ENCODE data around the gene EPB41L2. TPM values are rescaled to one million over a fixed set of nuclear protein-coding genes. Genes with fewer than 3 reads are reported as not detected.

The EPB41L2 gene
- total RNA-seq, 1 experiment from 2014 or later: 91.7 TPM

DNA sequence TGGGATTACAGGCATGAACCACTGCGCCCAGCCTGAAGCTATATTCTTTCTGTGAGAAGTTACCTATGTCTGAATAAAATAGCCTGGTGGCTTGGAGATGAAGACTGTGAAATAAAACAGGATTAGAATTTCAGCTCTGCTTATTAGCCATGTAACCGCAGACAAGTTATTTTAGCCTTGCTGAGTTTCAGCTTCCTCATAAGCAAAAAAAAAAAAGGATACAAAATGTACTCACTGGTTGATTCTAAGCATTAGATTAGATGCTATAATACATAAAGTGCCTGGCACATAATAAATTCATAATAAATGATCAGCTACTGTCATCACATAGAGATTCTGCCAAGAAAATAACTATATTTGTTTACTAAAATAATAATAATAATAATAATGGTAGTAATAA is 98.8 kb downstream of the EPB41L2 start:
- intact Hi-C loops (cut with micrococcal nuclease; ENCODE audit: unreplicated experiment): no loop called here
- Histone ChIP-seq H3K4me3 (ENCODE audit: low read depth, low read length) (no peak overlapping the region), H3K36me3 (ENCODE audit: control insufficient read depth, insufficient read depth, low read length) (no peaks in the 10 kb centered on the region), H3K9me3 (no peaks in the 10 kb centered on the region), H3K27me3 (replicated peaks; ENCODE audit: control insufficient read depth, insufficient read depth, low read length) (no peaks in the 10 kb centered on the region), H3K4me1 (peaks cover 13% of the 10 kb centered on the region)
- Mint-ChIP-seq H3K36me3 (ENCODE audit: insufficient read depth, unreplicated experiment) (peaks cover 4% of the 10 kb centered on the region), H3K27me3 (ENCODE audit: insufficient read depth, unreplicated experiment) (no peaks in the 10 kb centered on the region), H3K9me3 (ENCODE audit: unreplicated experiment) (no peaks in the 10 kb centered on the region), H3K4me1 (ENCODE audit: low read depth, unreplicated experiment) (peaks cover 13% of the 10 kb centered on the region), H3K4me3 (ENCODE audit: unreplicated experiment) (no peak overlapping the region), H3K27ac (ENCODE audit: unreplicated experiment) (no peak overlapping the region)
- TF ChIP-seq, protein P1, sequence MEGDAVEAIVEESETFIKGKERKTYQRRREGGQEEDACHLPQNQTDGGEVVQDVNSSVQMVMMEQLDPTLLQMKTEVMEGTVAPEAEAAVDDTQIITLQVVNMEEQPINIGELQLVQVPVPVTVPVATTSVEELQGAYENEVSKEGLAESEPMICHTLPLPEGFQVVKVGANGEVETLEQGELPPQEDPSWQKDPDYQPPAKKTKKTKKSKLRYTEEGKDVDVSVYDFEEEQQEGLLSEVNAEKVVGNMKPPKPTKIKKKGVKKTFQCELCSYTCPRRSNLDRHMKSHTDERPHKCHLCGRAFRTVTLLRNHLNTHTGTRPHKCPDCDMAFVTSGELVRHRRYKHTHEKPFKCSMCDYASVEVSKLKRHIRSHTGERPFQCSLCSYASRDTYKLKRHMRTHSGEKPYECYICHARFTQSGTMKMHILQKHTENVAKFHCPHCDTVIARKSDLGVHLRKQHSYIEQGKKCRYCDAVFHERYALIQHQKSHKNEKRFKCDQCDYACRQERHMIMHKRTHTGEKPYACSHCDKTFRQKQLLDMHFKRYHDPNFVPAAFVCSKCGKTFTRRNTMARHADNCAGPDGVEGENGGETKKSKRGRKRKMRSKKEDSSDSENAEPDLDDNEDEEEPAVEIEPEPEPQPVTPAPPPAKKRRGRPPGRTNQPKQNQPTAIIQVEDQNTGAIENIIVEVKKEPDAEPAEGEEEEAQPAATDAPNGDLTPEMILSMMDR (IDR thresholded peaks at IDR 0.05; ENCODE audit: insufficient read depth in 1 of 2, low read depth in 1 of 2, low read length in 1 of 2, severe bottlenecking in 1 of 2, unreplicated experiment in 1 of 2): no peak
- ChIA-PET CTCF (no interaction called here), POLR2A (interaction anchor here (0.7 kb wide), 1 partner anchor 37 kb away, joined by 4 read pairs; no protein-coding TSS in a partner anchor)
- no peak for DNase-seq
- no TSS peak for BruUV-seq (replicated peaks)

DNA sequence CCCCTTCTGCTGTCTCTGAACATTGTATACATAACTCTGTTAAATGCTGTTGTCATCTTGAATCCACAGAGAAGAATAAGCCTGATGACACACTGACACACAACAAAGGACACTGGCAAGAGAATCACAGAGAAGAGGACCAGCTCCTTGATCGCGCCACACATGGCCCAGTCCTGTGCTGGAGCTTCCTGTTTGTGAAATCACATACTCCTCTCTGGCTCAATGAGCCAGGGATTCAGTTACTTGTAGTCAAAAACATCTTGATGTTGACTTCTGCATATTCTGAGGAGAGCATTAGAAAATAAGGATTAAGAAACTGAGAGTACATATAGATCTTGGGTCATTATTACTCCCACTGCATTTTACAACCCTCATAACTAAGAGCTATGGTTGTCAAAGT is 100.1 kb downstream of the EPB41L2 start:
- Histone ChIP-seq H3K9me3 (no peaks in the 10 kb centered on the region), H3K4me1 (peaks cover 1% of the 10 kb centered on the region), H3K36me3 (ENCODE audit: control insufficient read depth, insufficient read depth, low read length) (no peaks in the 10 kb centered on the region), H3K27me3 (replicated peaks; ENCODE audit: control insufficient read depth, insufficient read depth, low read length) (no peaks in the 10 kb centered on the region), H3K4me3 (ENCODE audit: low read depth, low read length) (no peak overlapping the region)
- ChIA-PET POLR2A (no interaction called here), CTCF (no interaction called here)
- Mint-ChIP-seq H3K36me3 (ENCODE audit: insufficient read depth, unreplicated experiment) (peaks cover 2% of the 10 kb centered on the region), H3K27me3 (ENCODE audit: insufficient read depth, unreplicated experiment) (no peaks in the 10 kb centered on the region), H3K9me3 (ENCODE audit: unreplicated experiment) (no peaks in the 10 kb centered on the region), H3K4me3 (ENCODE audit: unreplicated experiment) (no peak overlapping the region), H3K27ac (ENCODE audit: unreplicated experiment) (no peak overlapping the region), H3K4me1 (ENCODE audit: low read depth, unreplicated experiment) (peaks cover 8% of the 10 kb centered on the region)
- TF ChIP-seq, protein P1 (IDR thresholded peaks at IDR 0.05; ENCODE audit: insufficient read depth in 1 of 2, low read depth in 1 of 2, low read length in 1 of 2, severe bottlenecking in 1 of 2, unreplicated experiment in 1 of 2): no peak
- BruUV-seq (replicated peaks): no TSS peak
- intact Hi-C loops (cut with micrococcal nuclease; ENCODE audit: unreplicated experiment): no loop called here
- no peak for DNase-seq

DNA sequence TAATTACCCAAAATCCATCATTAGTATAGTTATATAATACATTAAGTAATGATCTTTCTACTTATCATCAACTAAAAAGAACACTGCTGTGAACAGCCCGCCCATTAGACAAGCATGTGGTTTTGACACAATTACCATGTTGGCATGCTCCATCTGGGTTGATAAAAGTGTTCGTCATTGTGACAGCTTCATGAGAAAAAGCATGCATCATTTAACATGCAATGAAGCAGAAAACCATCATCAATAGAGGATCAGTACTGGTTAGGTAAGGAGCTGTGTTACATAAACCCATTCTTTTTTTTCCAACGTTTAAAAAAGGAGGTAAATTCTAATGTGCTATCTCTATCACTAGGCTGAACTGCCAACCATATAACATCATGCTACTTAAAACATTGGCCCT is 101.9 kb downstream of the EPB41L2 start:
- no peaks in the 10 kb centered on the region for H3K36me3 Mint-ChIP-seq (ENCODE audit: insufficient read depth, unreplicated experiment)
- no peak overlapping the region for H3K27ac Mint-ChIP-seq (ENCODE audit: unreplicated experiment)
- Histone ChIP-seq H3K36me3 (ENCODE audit: control insufficient read depth, insufficient read depth, low read length) (no peaks in the 10 kb centered on the region), H3K4me1 (no peaks in the 10 kb centered on the region), H3K9me3 (no peaks in the 10 kb centered on the region), H3K27me3 (replicated peaks; ENCODE audit: control insufficient read depth, insufficient read depth, low read length) (no peaks in the 10 kb centered on the region), H3K4me3 (ENCODE audit: low read depth, low read length) (no peak overlapping the region)
- no peak for DNase-seq
- TF ChIP-seq, protein P1 (IDR thresholded peaks at IDR 0.05; ENCODE audit: insufficient read depth in 1 of 2, low read depth in 1 of 2, low read length in 1 of 2, severe bottlenecking in 1 of 2, unreplicated experiment in 1 of 2): no peak
- ChIA-PET POLR2A (no interaction called here), CTCF (no interaction called here)
- intact Hi-C loops (cut with micrococcal nuclease; ENCODE audit: unreplicated experiment): no loop called here
- BruUV-seq (replicated peaks): no TSS peak
- H3K4me1 Mint-ChIP-seq (ENCODE audit: low read depth, unreplicated experiment): no peaks in the 10 kb centered on the region
- H3K9me3 Mint-ChIP-seq (ENCODE audit: unreplicated experiment): no peaks in the 10 kb centered on the region
- H3K4me3 Mint-ChIP-seq (ENCODE audit: unreplicated experiment): no peak overlapping the region
- no peaks in the 10 kb centered on the region for H3K27me3 Mint-ChIP-seq (ENCODE audit: insufficient read depth, unreplicated experiment)

All from Caco-2 (cell line).